H9 (cell line): ENCODE data around the gene ALG2. TPM values are rescaled to one million over a fixed set of nuclear protein-coding genes. Genes with fewer than 3 reads are reported as not detected.

Source experiments
- DNase-seq: peaks from one replicate; pipeline ENCODE4 v3.0.0-alpha.2; 2017
- H2AFZ ChIP-seq: one replicate; pipeline ENCODE4 v1.6.1; 2013; ENCODE audit warnings: mild to moderate bottlenecking, low read length, control low read depth, moderate library complexity
- H2AK5ac ChIP-seq: 2 replicates; pipeline ENCODE4 v1.6.1; 2013; ENCODE audit warnings: low read length, control low read depth, mixed read lengths; ENCODE audit not compliant: insufficient read length
- H2BK120ac ChIP-seq: one replicate; pipeline ENCODE4 v1.6.1; 2013; ENCODE audit warnings: low read depth, mild to moderate bottlenecking, low read length, control low read depth, inconsistent platforms; ENCODE audit not compliant: poor library complexity, severe bottlenecking
- H2BK12ac ChIP-seq: 2 replicates; pipeline ENCODE4 v1.6.1; 2013; ENCODE audit warnings: low read length, control low read depth, mixed read lengths, low read depth; ENCODE audit not compliant: insufficient read length
- H2BK15ac ChIP-seq: 2 replicates; pipeline ENCODE4 v1.6.1; 2013; ENCODE audit warnings: low read depth, low read length, control low read depth
- H2BK20ac ChIP-seq: one replicate; pipeline ENCODE4 v1.6.1; 2013; ENCODE audit warnings: low read depth, mild to moderate bottlenecking, low read length, control low read depth, inconsistent platforms; ENCODE audit not compliant: poor library complexity, severe bottlenecking
- H2BK5ac ChIP-seq: 2 replicates; pipeline ENCODE4 v1.6.1; 2013; ENCODE audit warnings: low read length, control low read depth, mixed read lengths; ENCODE audit not compliant: insufficient read length
- H3K14ac ChIP-seq: 2 replicates; pipeline ENCODE4 v1.6.1; 2013; ENCODE audit warnings: low read length, control low read depth; ENCODE audit not compliant: insufficient read depth
- H3K18ac ChIP-seq: 2 replicates; pipeline ENCODE4 v1.6.1; 2013; ENCODE audit warnings: low read depth, mild to moderate bottlenecking, mixed read lengths, low read length, control low read depth; ENCODE audit not compliant: insufficient read length
- H3K23ac ChIP-seq: 2 replicates; pipeline ENCODE4 v1.6.1; 2013; ENCODE audit warnings: low read length, control low read depth, mixed read lengths, low read depth; ENCODE audit not compliant: insufficient read length
- H3K23me2 ChIP-seq: 2 replicates; pipeline ENCODE4 v1.6.1; 2013; ENCODE audit warnings: low read depth, mild to moderate bottlenecking, mixed read lengths, low read length, control low read depth; ENCODE audit not compliant: insufficient read length, poor library complexity, severe bottlenecking
- H3K27ac ChIP-seq: 2 replicates; pipeline ENCODE4 v1.5.1; 2013; ENCODE audit warnings: low read length, control low read depth, mixed read lengths, low read depth; ENCODE audit not compliant: insufficient read length
- H3K27me3 ChIP-seq: 2 replicates; pipeline ENCODE4 v1.6.1; 2013; ENCODE audit warnings: low read length, control low read depth, inconsistent platforms; ENCODE audit not compliant: insufficient read depth
- H3K4ac ChIP-seq: 2 replicates; pipeline ENCODE4 v1.6.1; 2013; ENCODE audit warnings: low read depth, mild to moderate bottlenecking, control low read depth, inconsistent platforms, low read length, moderate library complexity
- H3K4me1 ChIP-seq: 2 replicates; pipeline ENCODE4 v1.6.1; 2013; ENCODE audit warnings: low read length, control low read depth, inconsistent platforms; ENCODE audit not compliant: insufficient read depth
- H3K4me2 ChIP-seq: 2 replicates; pipeline ENCODE4 v1.6.1; 2013; ENCODE audit warnings: low read length, control low read depth, mixed read lengths; ENCODE audit not compliant: insufficient read length, insufficient read depth
- H3K56ac ChIP-seq: 2 replicates; pipeline ENCODE4 v1.6.1; 2013; ENCODE audit warnings: low read depth, mild to moderate bottlenecking, mixed read lengths, low read length, control low read depth; ENCODE audit not compliant: insufficient read length
- H3K79me1 ChIP-seq: 2 replicates; pipeline ENCODE4 v1.6.1; 2013; ENCODE audit warnings: low read depth, mild to moderate bottlenecking, moderate library complexity, low read length, control low read depth, inconsistent platforms; ENCODE audit not compliant: insufficient read depth, poor library complexity, severe bottlenecking
- H3K79me2 ChIP-seq: 2 replicates; pipeline ENCODE4 v1.6.1; 2013; ENCODE audit warnings: low read length, control low read depth, inconsistent platforms; ENCODE audit not compliant: insufficient read depth
- H3K9ac ChIP-seq: 2 replicates; pipeline ENCODE4 v1.6.1; 2013; ENCODE audit warnings: low read length, control low read depth, mixed read lengths; ENCODE audit not compliant: insufficient read length; ENCODE audit errors: extremely low read depth
- H3K9me3 ChIP-seq: one replicate; pipeline ENCODE4 v1.6.1; 2013; ENCODE audit warnings: low read depth, low read length, inconsistent platforms; ENCODE audit not compliant: control insufficient read depth
- H3T11ph ChIP-seq: one replicate; pipeline ENCODE4 v1.6.1; 2013; ENCODE audit warnings: mild to moderate bottlenecking, low read length, control low read depth, inconsistent platforms
- H4K20me1 ChIP-seq: one replicate; pipeline ENCODE4 v1.6.1; 2013; ENCODE audit not compliant: control insufficient read depth, insufficient read length, insufficient read depth
- H4K5ac ChIP-seq: 2 replicates; pipeline ENCODE4 v1.6.1; 2013; ENCODE audit warnings: low read depth, mild to moderate bottlenecking, mixed read lengths, low read length, control low read depth; ENCODE audit not compliant: insufficient read length
- H4K8ac ChIP-seq: replicated peaks from 2 replicates; pipeline ENCODE4 v1.6.1; 2013; ENCODE audit warnings: low read length, control low read depth, mixed read lengths, low read depth; ENCODE audit not compliant: insufficient read length
- H4K91ac ChIP-seq: 2 replicates; pipeline ENCODE4 v1.6.1; 2013; ENCODE audit warnings: low read depth, mild to moderate bottlenecking, moderate library complexity, mixed read lengths, low read length, control low read depth; ENCODE audit not compliant: insufficient read length
- H3K27ac Mint-ChIP-seq, 3 experiments: 2 replicates in 2 of 3; 3 replicates in 1 of 3; pipeline ENCODE4 v1.8.0; 2020 to 2021; ENCODE audit warnings: mixed read lengths in 3 of 3, mild to moderate bottlenecking in 1 of 3, moderate library complexity in 1 of 3
- H3K27me3 Mint-ChIP-seq: 2 replicates; pipeline ENCODE4 v1.8.0; 2021; ENCODE audit warnings: low read depth, mild to moderate bottlenecking, moderate library complexity, mixed read lengths
- H3K36me3 Mint-ChIP-seq, 3 experiments: 2 replicates in 2 of 3; 3 replicates in 1 of 3; pipeline ENCODE4 v1.8.0; 2020 to 2021; ENCODE audit warnings: low read depth in 3 of 3, mixed read lengths in 3 of 3; ENCODE audit not compliant: insufficient read depth in 1 of 3
- H3K4me1 Mint-ChIP-seq, 2 experiments: 2 replicates each; pipeline ENCODE4 v1.8.0; 2020; ENCODE audit warnings: mixed read lengths in 2 of 2
- H3K4me3 Mint-ChIP-seq, 2 experiments: 2 replicates in 1 of 2; 3 replicates in 1 of 2; pipeline ENCODE4 v1.8.0; 2020 to 2021; ENCODE audit warnings: mild to moderate bottlenecking in 2 of 2, mixed read lengths in 2 of 2, moderate library complexity in 1 of 2
- H3K9me3 Mint-ChIP-seq, 2 experiments: 2 replicates in 1 of 2; 3 replicates in 1 of 2; pipeline ENCODE4 v1.8.0; 2020; ENCODE audit warnings: mild to moderate bottlenecking in 2 of 2, mixed read lengths in 2 of 2, moderate library complexity in 1 of 2
- WGBS: extraction: QIAGEN DNeasy Blood & Tissue Kit; methylation state at CpG from one replicate; pipeline ENCODE4 v1.1.7; 2013; ENCODE audit warnings: missing lambda C conversion rate, low lambda C conversion rate, mixed read lengths; ENCODE audit not compliant: insufficient read length; ENCODE audit errors: extremely low coverage; 5-methylcytosine and 5-hydroxymethylcytosine counted together
- total RNA-seq: library from RNA; stranded (reverse); gene quantifications from 2 replicates; pipeline ENCODE4 v1.2.1, GENCODE V29; 2021
- TF ChIP-seq, protein P1 (sequence below): fragments of 200-600 bp; sonication (generic); conservative IDR thresholded peaks from 3 replicates; pipeline ENCODE4 v1.8.0; 2021; ENCODE audit warnings: antibody characterized with exemption, mild to moderate bottlenecking

The ALG2 gene
- total RNA-seq, 1 experiment from 2014 or later, result 30.1 TPM

DNA sequence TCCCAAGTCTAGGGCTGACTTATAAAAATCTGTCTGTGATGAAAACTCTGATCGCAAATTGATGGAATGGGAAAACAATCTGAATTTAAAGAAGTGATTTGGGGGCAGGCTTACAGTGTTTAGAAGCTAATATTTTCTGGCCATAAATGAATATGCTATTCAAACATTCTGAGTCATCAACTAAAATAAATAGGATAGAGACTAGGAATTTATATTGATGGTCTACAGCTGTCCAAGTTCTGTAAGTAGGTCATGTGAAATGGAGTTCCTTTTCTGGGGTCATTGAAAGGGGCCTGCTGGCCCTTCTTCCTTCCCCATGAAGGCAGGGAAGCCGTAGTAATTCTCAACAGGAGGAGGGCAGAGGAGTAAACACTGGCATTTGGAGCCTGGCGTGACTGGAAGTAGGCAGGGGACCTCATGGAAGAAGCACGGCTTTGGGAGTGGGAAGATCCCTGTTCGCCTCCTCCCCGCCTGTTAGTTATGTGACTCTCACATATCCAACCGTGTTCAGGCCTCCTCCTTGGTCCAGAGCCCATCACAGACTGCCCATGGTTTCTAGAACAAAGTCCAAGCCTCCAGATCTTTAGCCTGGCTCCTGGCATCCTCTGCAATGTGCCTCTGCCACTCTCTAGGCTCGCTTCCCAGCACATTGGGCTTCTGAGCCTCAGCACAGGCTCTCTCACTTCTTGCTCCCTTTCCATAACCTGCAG, 31.7 kb downstream of the ALG2 start:
- no peak overlapping the region for H3K4me3 Mint-ChIP-seq
- peaks cover 0 to 2% of the 10 kb centered on the region in 2 experiments; a peak in 2 of 5 replicates for H3K9me3 Mint-ChIP-seq
- Histone ChIP-seq H3K9me3 (no peaks in the 10 kb centered on the region), H2AK5ac (no peak overlapping the region), H4K8ac (no peak overlapping the region), H3K23me2 (no peaks in the 10 kb centered on the region), H4K5ac (no peak overlapping the region), H2AFZ (no peak overlapping the region), H3K4ac (no peak overlapping the region), H3K56ac (no peak overlapping the region), H2BK15ac (no peak overlapping the region), H3K79me1 (no peaks in the 10 kb centered on the region), H3K27ac (no peak overlapping the region), H2BK12ac (no peak overlapping the region), H4K20me1 (no peaks in the 10 kb centered on the region), H3T11ph (no peak overlapping the region), H3K27me3 (no peaks in the 10 kb centered on the region; the same call in 1 of the 2 replicates), H3K18ac (no peak overlapping the region), H2BK120ac (no peak overlapping the region), H3K4me2 (no peak overlapping the region), H3K4me1 (no peaks in the 10 kb centered on the region), H2BK20ac (no peak overlapping the region), H3K14ac (no peak overlapping the region), H4K91ac (no peak overlapping the region), H2BK5ac (no peak overlapping the region), H3K79me2 (no peaks in the 10 kb centered on the region), H3K9ac (no peak overlapping the region), H3K23ac (no peak overlapping the region)
- H3K36me3 Mint-ChIP-seq, result no peaks in the 10 kb centered on the region; a peak in 1 of 7 replicates
- H3K27me3 Mint-ChIP-seq, result no peaks in the 10 kb centered on the region; the same call in 1 of the 2 replicates
- no peak for DNase-seq
- H3K27ac Mint-ChIP-seq, result no peak overlapping the region; a peak in 1 of 7 replicates
- WGBS, result no CpG with 5 or more reads among the region's 8 CpGs
- H3K4me1 Mint-ChIP-seq, result peaks cover 5 to 7% of the 10 kb centered on the region in 2 experiments
- TF ChIP-seq, protein P1, sequence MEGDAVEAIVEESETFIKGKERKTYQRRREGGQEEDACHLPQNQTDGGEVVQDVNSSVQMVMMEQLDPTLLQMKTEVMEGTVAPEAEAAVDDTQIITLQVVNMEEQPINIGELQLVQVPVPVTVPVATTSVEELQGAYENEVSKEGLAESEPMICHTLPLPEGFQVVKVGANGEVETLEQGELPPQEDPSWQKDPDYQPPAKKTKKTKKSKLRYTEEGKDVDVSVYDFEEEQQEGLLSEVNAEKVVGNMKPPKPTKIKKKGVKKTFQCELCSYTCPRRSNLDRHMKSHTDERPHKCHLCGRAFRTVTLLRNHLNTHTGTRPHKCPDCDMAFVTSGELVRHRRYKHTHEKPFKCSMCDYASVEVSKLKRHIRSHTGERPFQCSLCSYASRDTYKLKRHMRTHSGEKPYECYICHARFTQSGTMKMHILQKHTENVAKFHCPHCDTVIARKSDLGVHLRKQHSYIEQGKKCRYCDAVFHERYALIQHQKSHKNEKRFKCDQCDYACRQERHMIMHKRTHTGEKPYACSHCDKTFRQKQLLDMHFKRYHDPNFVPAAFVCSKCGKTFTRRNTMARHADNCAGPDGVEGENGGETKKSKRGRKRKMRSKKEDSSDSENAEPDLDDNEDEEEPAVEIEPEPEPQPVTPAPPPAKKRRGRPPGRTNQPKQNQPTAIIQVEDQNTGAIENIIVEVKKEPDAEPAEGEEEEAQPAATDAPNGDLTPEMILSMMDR, result no peak
